Vagina (tissue), 2 donors: ENCODE data around the gene HOXB2. TPM values are rescaled to one million over a fixed set of nuclear protein-coding genes. Genes with fewer than 3 reads are reported as not detected.
"Not testable (repeated sequence)": the region's sequence is repeated elsewhere in the genome, so short reads cannot be mapped to it uniquely, and the experiment has no call there.

ENCODE experiments used
- DNase-seq, 2 donors: peaks; one replicate each; pipeline ENCODE4 v3.0.0-alpha.2; 2017; ENCODE audit errors: extremely low spot score in 2 of 2
- H3K27ac ChIP-seq: fragments of 200-600 bp; sonication (generic); one replicate; pipeline ENCODE4 v1.5.1; 2019
- H3K27me3 ChIP-seq: fragments of 200-600 bp; sonication (generic); one replicate; pipeline ENCODE4 v1.5.1; 2019
- H3K36me3 ChIP-seq, 2 donors: fragments of 200-600 bp; sonication (generic); one replicate each; pipeline ENCODE4 v1.5.1; 2017 to 2019
- H3K4me1 ChIP-seq: fragments of 200-600 bp; sonication (generic); one replicate; pipeline ENCODE4 v1.5.1; 2019
- H3K4me3 ChIP-seq, 2 donors: fragments of 200-600 bp; sonication (generic); 1 replicate in 1 of 2; 2 replicates in 1 of 2; pipeline ENCODE4 v1.5.1; 2016 to 2019
- H3K9me3 ChIP-seq: fragments of 200-600 bp; sonication (generic); one replicate; pipeline ENCODE4 v1.5.1; 2019
- POLR2A ChIP-seq, 2 donors: fragments of 450-650 bp; IDR thresholded peaks; one replicate each; pipeline ENCODE4 v1.6.1; 2017; ENCODE audit warnings: antibody characterized with exemption in 2 of 2, mild to moderate bottlenecking in 2 of 2, moderate library complexity in 2 of 2
- POLR2AphosphoS5 ChIP-seq, 2 donors: sonication (generic); formaldehyde crosslinking; IDR thresholded peaks; one replicate each; pipeline ENCODE4 v1.9.0; 2017; ENCODE audit warnings: antibody characterized with exemption in 2 of 2, mild to moderate bottlenecking in 2 of 2, low read depth in 1 of 2; ENCODE audit not compliant: insufficient read depth in 1 of 2
- intact Hi-C: fragments of 100-400 bp; cut with DNase I; formaldehyde crosslinking; loops from one replicate; pipeline ENCODE4 v1.15.1; 2023
- total RNA-seq: library from RNA; depleted of rRNA; stranded (reverse); fragments of >200 nt; gene quantifications from one replicate; pipeline ENCODE4 v1.2.3, GENCODE V29; 2016
- TF ChIP-seq, protein P1 (sequence below), 3 experiments: fragments of 450-650 bp in 2 of 3; fragments of 200-600 bp in 1 of 3; sonication (generic) in 1 of 3; IDR thresholded peaks; one replicate each; pipeline ENCODE4 v1.5.1; 2017 to 2019; ENCODE audit warnings: antibody characterized with exemption in 3 of 3, mild to moderate bottlenecking in 2 of 3, moderate library complexity in 2 of 3

HOXB2 gene
- total RNA-seq, 1 donor from 2014 or later: 14.2 TPM

DNA sequence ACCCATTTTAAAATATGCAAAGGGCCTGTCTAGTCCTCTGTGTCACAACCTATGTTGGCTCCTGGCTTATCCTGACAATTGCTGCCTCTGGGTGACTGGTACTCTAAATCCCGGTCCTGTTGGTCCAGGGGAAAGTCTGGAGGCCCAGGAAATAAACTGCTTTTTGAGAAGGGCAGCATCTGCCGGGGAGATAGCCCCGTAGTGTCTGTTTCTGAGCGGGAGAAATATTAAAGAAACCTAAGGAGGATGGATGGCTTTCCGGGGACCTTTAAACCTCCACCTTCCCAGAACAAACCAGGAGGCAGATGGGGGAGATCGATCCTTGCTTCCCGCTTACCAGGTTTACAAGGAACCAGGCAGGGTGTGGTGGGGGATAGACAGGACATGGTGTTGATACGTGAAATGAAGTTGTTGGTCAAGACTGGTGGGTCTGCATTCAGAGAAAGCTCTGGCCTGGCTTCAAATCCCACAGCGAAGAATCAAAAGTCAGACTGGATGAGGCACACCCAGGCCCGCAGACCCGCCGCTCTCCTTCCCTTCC lies 3.8 kb downstream of the HOXB2 start:
- intact Hi-C loops: no loop called here
- no peak for DNase-seq
- Histone ChIP-seq H3K9me3 (no peaks in the 10 kb centered on the region), H3K27me3 (no peaks in the 10 kb centered on the region), H3K4me3 (peak overlapping the region; percentile 65 to 71), H3K4me1 (peaks cover 30% of the 10 kb centered on the region), H3K36me3 (no peaks in the 10 kb centered on the region), H3K27ac (peak overlapping the region; percentile 95)
- TF ChIP-seq POLR2A (IDR thresholded peaks at IDR 0.05) (no peak), POLR2AphosphoS5 (IDR thresholded peaks at IDR 0.05; ENCODE audit: insufficient read depth in 1 of 2, low read depth in 1 of 2) (no peak)
- TF ChIP-seq, protein P1, sequence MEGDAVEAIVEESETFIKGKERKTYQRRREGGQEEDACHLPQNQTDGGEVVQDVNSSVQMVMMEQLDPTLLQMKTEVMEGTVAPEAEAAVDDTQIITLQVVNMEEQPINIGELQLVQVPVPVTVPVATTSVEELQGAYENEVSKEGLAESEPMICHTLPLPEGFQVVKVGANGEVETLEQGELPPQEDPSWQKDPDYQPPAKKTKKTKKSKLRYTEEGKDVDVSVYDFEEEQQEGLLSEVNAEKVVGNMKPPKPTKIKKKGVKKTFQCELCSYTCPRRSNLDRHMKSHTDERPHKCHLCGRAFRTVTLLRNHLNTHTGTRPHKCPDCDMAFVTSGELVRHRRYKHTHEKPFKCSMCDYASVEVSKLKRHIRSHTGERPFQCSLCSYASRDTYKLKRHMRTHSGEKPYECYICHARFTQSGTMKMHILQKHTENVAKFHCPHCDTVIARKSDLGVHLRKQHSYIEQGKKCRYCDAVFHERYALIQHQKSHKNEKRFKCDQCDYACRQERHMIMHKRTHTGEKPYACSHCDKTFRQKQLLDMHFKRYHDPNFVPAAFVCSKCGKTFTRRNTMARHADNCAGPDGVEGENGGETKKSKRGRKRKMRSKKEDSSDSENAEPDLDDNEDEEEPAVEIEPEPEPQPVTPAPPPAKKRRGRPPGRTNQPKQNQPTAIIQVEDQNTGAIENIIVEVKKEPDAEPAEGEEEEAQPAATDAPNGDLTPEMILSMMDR (IDR thresholded peaks at IDR 0.05): no peak

DNA sequence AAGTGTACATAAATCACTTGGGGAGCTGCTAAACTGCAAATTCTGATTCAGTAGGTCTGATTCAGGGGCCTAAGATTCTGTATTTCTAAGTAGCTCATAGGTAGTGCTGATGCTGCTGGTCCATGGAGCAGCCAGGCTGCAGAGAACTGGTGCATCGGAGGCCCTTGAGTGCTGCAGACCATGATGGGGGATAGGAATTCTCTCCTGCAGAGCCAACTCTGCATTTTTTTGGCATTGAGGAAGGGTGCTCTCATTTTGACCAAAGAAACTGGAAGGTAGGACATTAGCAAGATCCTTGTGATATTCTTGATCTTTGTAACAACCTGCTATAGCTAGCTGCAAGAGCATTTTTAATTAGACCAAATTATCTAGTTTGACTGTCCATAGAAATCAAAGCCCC lies 4.7 kb downstream of the HOXB2 start:
- H3K4me3 ChIP-seq: no peak overlapping the region
- intact Hi-C loops: no loop called here
- peaks cover 21% of the 10 kb centered on the region for H3K4me1 ChIP-seq
- no peaks in the 10 kb centered on the region for H3K27me3 ChIP-seq
- TF ChIP-seq POLR2AphosphoS5 (IDR thresholded peaks at IDR 0.05; ENCODE audit: insufficient read depth in 1 of 2, low read depth in 1 of 2) (no peak), POLR2A (IDR thresholded peaks at IDR 0.05) (no peak)
- TF ChIP-seq, protein P1 (IDR thresholded peaks at IDR 0.05): no peak
- H3K36me3 ChIP-seq: no peaks in the 10 kb centered on the region
- no peak overlapping the region for H3K27ac ChIP-seq
- no peaks in the 10 kb centered on the region for H3K9me3 ChIP-seq
- DNase-seq: no peak

GRCh38 chr17:48539177-48539576 lies 5.7 kb downstream of the HOXB2 start:
- Histone ChIP-seq H3K4me3 (no peak overlapping the region), H3K27me3 (no peaks in the 10 kb centered on the region), H3K27ac (no peak overlapping the region), H3K4me1 (peaks cover 15% of the 10 kb centered on the region), H3K9me3 (no peaks in the 10 kb centered on the region), H3K36me3 (no peaks in the 10 kb centered on the region)
- DNase-seq: no peak
- TF ChIP-seq POLR2AphosphoS5 (IDR thresholded peaks at IDR 0.05; ENCODE audit: insufficient read depth in 1 of 2, low read depth in 1 of 2) (no peak), POLR2A (IDR thresholded peaks at IDR 0.05) (no peak)
- TF ChIP-seq, protein P1 (IDR thresholded peaks at IDR 0.05): no peak
- intact Hi-C loops: no loop called here

DNA sequence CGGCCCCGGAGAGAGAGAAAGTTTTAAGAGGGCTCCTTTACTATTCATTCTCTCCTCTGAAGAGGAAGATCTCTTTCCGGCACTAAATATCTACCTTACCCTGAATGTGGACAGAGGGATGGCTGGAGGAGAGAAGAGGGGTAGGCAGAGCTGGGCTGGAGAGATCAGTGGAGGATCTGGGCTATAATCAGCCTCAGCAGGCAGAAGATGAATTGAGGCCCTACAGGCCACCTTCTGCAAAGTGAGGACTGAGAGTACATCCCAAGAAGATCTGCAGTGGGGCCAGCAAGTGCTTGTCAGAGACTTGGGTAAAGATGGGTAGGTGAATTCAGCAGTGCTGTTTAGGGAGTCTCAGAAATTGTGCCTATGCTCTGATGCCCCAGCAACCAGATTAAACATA lies 7.6 kb downstream of the HOXB2 start:
- Histone ChIP-seq H3K27ac (no peak overlapping the region), H3K4me1 (peaks cover 14% of the 10 kb centered on the region), H3K4me3 (no peak overlapping the region), H3K27me3 (no peaks in the 10 kb centered on the region), H3K36me3 (no peaks in the 10 kb centered on the region), H3K9me3 (no peaks in the 10 kb centered on the region)
- TF ChIP-seq POLR2A (IDR thresholded peaks at IDR 0.05) (no peak), POLR2AphosphoS5 (IDR thresholded peaks at IDR 0.05; ENCODE audit: insufficient read depth in 1 of 2, low read depth in 1 of 2) (no peak)
- intact Hi-C loops: no loop called here
- DNase-seq: no peak

GRCh38 chr17:48535793-48536559 lies 8.9 kb downstream of the HOXB2 start:
- intact Hi-C loops, H3K4me3 ChIP-seq, H3K9me3 ChIP-seq, H3K4me1 ChIP-seq, H3K36me3 ChIP-seq, H3K27me3 ChIP-seq, DNase-seq, H3K27ac ChIP-seq: not testable (repeated sequence)

DNA sequence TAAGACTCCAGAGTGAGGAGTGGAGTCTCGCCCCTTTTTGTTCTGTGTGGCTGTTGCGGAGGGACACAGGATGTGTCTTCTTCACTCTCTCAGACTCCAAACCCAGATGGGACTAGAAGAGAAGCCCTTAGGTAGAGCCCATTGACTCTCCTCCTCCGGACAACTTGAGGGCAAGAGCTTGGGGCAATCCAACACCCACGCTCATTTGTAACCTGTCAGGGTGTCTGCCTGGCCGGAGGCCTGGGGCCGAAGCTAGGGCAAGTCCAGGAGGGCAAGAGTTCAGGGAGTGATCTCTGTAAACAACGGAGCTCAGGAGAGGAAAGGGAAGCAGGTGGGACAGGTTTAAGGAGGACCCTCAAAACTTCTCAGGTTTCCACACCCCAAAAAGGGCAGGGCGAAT lies 12.6 kb downstream of the HOXB2 start:
- Histone ChIP-seq H3K27me3 (no peaks in the 10 kb centered on the region), H3K27ac (no peak overlapping the region), H3K4me1 (peaks cover 5% of the 10 kb centered on the region), H3K36me3 (no peaks in the 10 kb centered on the region), H3K4me3 (no peak overlapping the region), H3K9me3 (no peaks in the 10 kb centered on the region)
- DNase-seq: no peak
- intact Hi-C loops: no loop called here
- TF ChIP-seq, protein P1 (IDR thresholded peaks at IDR 0.05): no peak
- TF ChIP-seq POLR2A (IDR thresholded peaks at IDR 0.05) (no peak), POLR2AphosphoS5 (IDR thresholded peaks at IDR 0.05; ENCODE audit: insufficient read depth in 1 of 2, low read depth in 1 of 2) (no peak)
